ENCODE results near the gene CEP41.

Gene CEP41

DNA sequence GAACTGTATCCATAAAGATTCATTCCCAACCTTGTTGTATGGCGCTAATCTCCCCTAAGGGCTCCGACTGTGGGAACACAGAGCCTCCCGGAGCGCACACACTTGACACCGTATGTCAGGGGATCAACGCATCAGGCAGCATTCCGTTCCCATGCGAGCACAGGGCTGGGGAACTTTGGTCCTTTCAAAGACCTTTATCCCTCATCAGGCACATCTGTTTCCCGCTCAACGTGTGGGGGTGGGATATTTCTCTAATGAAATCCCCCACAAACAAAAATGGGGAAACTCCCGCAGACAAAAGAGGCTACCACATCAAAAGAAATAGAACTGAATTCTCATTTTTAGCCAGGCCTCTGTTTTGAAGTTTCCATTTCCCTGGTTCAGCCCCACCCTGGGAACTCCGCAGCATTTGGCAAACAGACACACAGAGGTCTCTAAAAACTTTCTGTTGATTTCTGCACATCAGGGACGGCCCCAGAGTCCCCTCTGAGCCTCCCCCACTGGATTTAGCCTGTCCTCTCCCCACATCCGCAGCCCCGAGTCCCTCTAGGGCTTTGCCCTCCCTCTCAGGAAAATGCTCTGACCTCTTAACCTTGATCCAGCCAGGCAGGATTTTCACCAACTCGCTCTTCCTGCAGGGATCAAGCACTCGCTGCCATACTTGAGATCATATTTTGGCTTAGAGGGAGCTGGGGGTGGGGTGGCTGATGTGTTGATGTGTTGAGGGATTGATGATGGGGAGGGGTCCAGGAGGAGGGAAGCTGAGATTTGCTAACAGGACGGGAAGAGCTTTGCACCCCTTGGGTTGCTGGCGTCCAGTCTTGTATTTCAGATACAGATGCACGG, 89.6 kb downstream of the CEP41 start:
- DNase-seq (ENCODE audit: low read depth in 2 of 2), result peak; percentile 41 to 44

GRCh38 chr7:130349911-130350782, 90.7 kb downstream of the CEP41 start:
- DNase-seq (ENCODE audit: low read depth in 2 of 2), result peak; percentile 59 to 63

- no peak for DNase-seq (ENCODE audit: low read depth in 2 of 2)
Measured at GRCh38 chr7:130346941-130347340, 93.9 kb downstream of the CEP41 start.

- no peak for DNase-seq (ENCODE audit: low read depth in 2 of 2)
Measured at GRCh38 chr7:130346177-130346905, 94.5 kb downstream of the CEP41 start.

DNA sequence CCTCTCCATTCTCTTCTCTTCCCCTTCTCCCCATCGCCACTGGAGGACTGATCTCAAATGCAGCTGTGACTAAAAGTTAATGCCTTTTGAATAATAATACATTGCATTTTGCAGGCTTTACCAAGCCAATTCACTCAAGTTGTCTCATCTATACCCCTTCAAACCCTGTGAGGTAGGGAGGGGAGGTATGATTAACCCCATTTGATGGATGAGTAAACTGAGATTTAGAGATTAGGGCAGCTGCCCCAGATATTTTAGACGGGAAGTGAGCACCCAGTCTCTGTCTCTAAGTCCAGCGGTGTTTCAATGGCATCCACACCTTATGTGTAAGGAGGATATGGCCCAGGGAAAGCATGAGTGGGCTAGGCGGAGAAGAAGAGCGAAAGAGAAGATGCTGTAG, 95.1 kb downstream of the CEP41 start:
- no peak for DNase-seq (ENCODE audit: low read depth in 2 of 2)

DNA sequence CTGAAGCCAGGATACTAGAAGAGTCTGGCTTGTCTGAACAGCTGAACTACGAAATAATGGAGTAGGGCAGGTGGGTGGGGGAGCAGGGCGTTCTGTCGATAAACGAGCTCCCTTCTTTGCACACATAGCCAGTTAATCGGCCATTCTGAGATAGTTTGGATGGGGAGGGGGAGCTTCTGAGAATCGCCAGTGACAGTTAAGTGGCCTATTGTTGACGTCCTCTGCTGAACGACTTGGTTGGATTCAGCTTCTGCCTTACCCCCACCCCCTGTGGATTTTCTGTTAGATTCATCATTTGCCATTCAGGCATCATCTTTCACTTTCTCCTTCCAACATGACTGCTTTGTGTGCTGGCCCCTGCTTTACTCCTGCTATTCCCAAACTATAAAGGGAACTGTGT, 95.7 kb downstream of the CEP41 start:
- no peak for DNase-seq (ENCODE audit: low read depth in 2 of 2)

DNA sequence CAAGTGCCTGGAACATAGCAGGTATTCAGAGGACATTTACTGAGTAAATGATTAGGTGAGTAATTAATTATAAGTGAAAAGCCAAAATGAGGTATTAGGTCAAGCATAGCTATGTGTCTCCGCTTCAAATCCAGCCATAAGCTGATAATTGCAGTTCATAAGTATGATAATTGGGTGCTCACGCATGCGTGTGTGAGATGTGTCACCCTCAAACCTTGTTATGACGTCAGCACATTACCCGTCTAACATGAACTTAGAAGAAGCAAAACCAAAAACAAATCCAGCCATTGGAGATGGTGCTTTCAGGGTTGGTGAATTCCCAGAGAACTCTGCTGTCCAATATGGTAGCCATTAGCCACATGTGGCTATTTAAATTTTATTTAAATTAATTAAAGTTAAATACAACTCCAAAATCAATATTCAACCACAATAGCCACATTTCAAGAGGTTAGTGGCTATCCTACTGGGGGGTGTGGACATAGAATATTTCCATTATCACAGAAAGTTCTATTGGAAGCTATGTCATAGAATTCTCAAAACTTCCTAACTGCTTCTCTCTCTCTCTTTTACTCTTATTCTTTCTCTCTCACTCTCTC, 96.4 kb downstream of the CEP41 start, which contains the start of gene CPA5:
TSS of gene CPA5 (plus strand) at position 546 of the 596 bp plus-strand sequence. CDS start 1,670 bp downstream, outside the sequence.
- no peak for DNase-seq (ENCODE audit: low read depth in 2 of 2)
